Stimulated activated naive CD8-positive, alpha-beta T cell treated with anti-CD3 and anti-CD28 coated beads, Interleukin-15, Interleukin-2, amounts not matched to agents 100 ng/mL and 50 ng/mL, for 24 hours (primary cell): ENCODE data around the gene BEGAIN.

Experiments used
- H3K27ac Mint-ChIP-seq: one replicate; pipeline ENCODE4 v1.8.0; 2021; ENCODE audit warnings: mild to moderate bottlenecking, mixed read lengths
- H3K27me3 Mint-ChIP-seq: one replicate; pipeline ENCODE4 v1.8.0; 2021; ENCODE audit warnings: mixed read lengths
- H3K36me3 Mint-ChIP-seq: one replicate; pipeline ENCODE4 v1.8.0; 2021; ENCODE audit warnings: low read depth, mixed read lengths
- H3K4me1 Mint-ChIP-seq: one replicate; pipeline ENCODE4 v1.8.0; 2021; ENCODE audit warnings: low read depth, mixed read lengths
- H3K4me3 Mint-ChIP-seq: one replicate; pipeline ENCODE4 v1.8.0; 2021; ENCODE audit warnings: mild to moderate bottlenecking, mixed read lengths
- H3K9me3 Mint-ChIP-seq: one replicate; pipeline ENCODE4 v1.8.0; 2021; ENCODE audit warnings: mixed read lengths

Gene BEGAIN

GRCh38 chr14:100551056-100551455 lies 36.2 kb downstream of the BEGAIN start:
- peaks cover 19% of the 10 kb centered on the region for H3K4me1 Mint-ChIP-seq
- H3K27me3 Mint-ChIP-seq, result no peaks in the 10 kb centered on the region
- H3K36me3 Mint-ChIP-seq, result no peaks in the 10 kb centered on the region
- no peak overlapping the region for H3K4me3 Mint-ChIP-seq
- no peaks in the 10 kb centered on the region for H3K9me3 Mint-ChIP-seq
- no peak overlapping the region for H3K27ac Mint-ChIP-seq

GRCh38 chr14:100549834-100550625 lies 37.2 kb downstream of the BEGAIN start:
- Mint-ChIP-seq H3K4me3 (no peak overlapping the region), H3K27me3 (no peaks in the 10 kb centered on the region), H3K4me1 (peaks cover 19% of the 10 kb centered on the region), H3K9me3 (no peaks in the 10 kb centered on the region), H3K36me3 (no peaks in the 10 kb centered on the region), H3K27ac (no peak overlapping the region)

GRCh38 chr14:100548939-100549338 lies 38.3 kb downstream of the BEGAIN start:
- Mint-ChIP-seq H3K27ac (no peak overlapping the region), H3K27me3 (no peaks in the 10 kb centered on the region), H3K36me3 (no peaks in the 10 kb centered on the region), H3K4me1 (peaks cover 19% of the 10 kb centered on the region), H3K4me3 (no peak overlapping the region), H3K9me3 (no peaks in the 10 kb centered on the region)

- Mint-ChIP-seq H3K27me3 (no peaks in the 10 kb centered on the region), H3K4me3 (no peak overlapping the region), H3K36me3 (no peaks in the 10 kb centered on the region), H3K27ac (no peak overlapping the region), H3K4me1 (peaks cover 19% of the 10 kb centered on the region), H3K9me3 (no peaks in the 10 kb centered on the region)
Observed at GRCh38 chr14:100548295-100548655, 38.9 kb downstream of the BEGAIN start.

- Mint-ChIP-seq H3K4me3 (no peak overlapping the region), H3K27me3 (no peaks in the 10 kb centered on the region), H3K4me1 (peaks cover 19% of the 10 kb centered on the region), H3K36me3 (no peaks in the 10 kb centered on the region), H3K9me3 (no peaks in the 10 kb centered on the region), H3K27ac (no peak overlapping the region)
Observed at GRCh38 chr14:100547633-100548294, 39.5 kb downstream of the BEGAIN start.

- no peaks in the 10 kb centered on the region for H3K27me3 Mint-ChIP-seq
- no peak overlapping the region for H3K4me3 Mint-ChIP-seq
- no peak overlapping the region for H3K27ac Mint-ChIP-seq
- peaks cover 19% of the 10 kb centered on the region for H3K4me1 Mint-ChIP-seq
- H3K36me3 Mint-ChIP-seq, result no peaks in the 10 kb centered on the region
- H3K9me3 Mint-ChIP-seq, result no peaks in the 10 kb centered on the region
Observed at GRCh38 chr14:100546051-100546443, 41.2 kb downstream of the BEGAIN start.

- H3K27ac Mint-ChIP-seq, result no peak overlapping the region
- H3K9me3 Mint-ChIP-seq, result no peaks in the 10 kb centered on the region
- peaks cover 19% of the 10 kb centered on the region for H3K4me1 Mint-ChIP-seq
- no peaks in the 10 kb centered on the region for H3K27me3 Mint-ChIP-seq
- no peaks in the 10 kb centered on the region for H3K36me3 Mint-ChIP-seq
- no peak overlapping the region for H3K4me3 Mint-ChIP-seq
Observed at GRCh38 chr14:100545359-100545758, 41.9 kb downstream of the BEGAIN start.

- Mint-ChIP-seq H3K9me3 (no peaks in the 10 kb centered on the region), H3K27me3 (no peaks in the 10 kb centered on the region), H3K36me3 (no peaks in the 10 kb centered on the region), H3K4me3 (no peak overlapping the region), H3K27ac (no peak overlapping the region), H3K4me1 (peaks cover 19% of the 10 kb centered on the region)
Observed at GRCh38 chr14:100544506-100545141, 42.6 kb downstream of the BEGAIN start.

- Mint-ChIP-seq H3K4me1 (peaks cover 19% of the 10 kb centered on the region), H3K27me3 (no peaks in the 10 kb centered on the region), H3K27ac (no peak overlapping the region), H3K9me3 (no peaks in the 10 kb centered on the region), H3K4me3 (no peak overlapping the region), H3K36me3 (no peaks in the 10 kb centered on the region)
Observed at GRCh38 chr14:100543471-100544455, 43.5 kb downstream of the BEGAIN start.

- Mint-ChIP-seq H3K4me3 (no peak overlapping the region), H3K4me1 (peaks cover 11% of the 10 kb centered on the region), H3K27ac (no peak overlapping the region), H3K27me3 (no peaks in the 10 kb centered on the region), H3K9me3 (no peaks in the 10 kb centered on the region), H3K36me3 (no peaks in the 10 kb centered on the region)
Observed at GRCh38 chr14:100542619-100543205, 44.5 kb downstream of the BEGAIN start.

GRCh38 chr14:100541621-100542560 lies 45.3 kb downstream of the BEGAIN start:
- no peak overlapping the region for H3K27ac Mint-ChIP-seq
- peaks cover 3% of the 10 kb centered on the region for H3K4me1 Mint-ChIP-seq
- no peaks in the 10 kb centered on the region for H3K27me3 Mint-ChIP-seq
- H3K9me3 Mint-ChIP-seq, result no peaks in the 10 kb centered on the region
- H3K4me3 Mint-ChIP-seq, result no peak overlapping the region
- no peaks in the 10 kb centered on the region for H3K36me3 Mint-ChIP-seq

GRCh38 chr14:100540926-100541620 lies 46.1 kb downstream of the BEGAIN start:
- Mint-ChIP-seq H3K27ac (no peak overlapping the region), H3K36me3 (no peaks in the 10 kb centered on the region), H3K4me1 (no peaks in the 10 kb centered on the region), H3K4me3 (no peak overlapping the region), H3K9me3 (no peaks in the 10 kb centered on the region), H3K27me3 (no peaks in the 10 kb centered on the region)
